ENCODE results near the gene SLC39A12.

The SLC39A12 gene

GRCh38 chr10:18066947-18067346 is 115.2 kb downstream of the SLC39A12 start:
- no peak for DNase-seq

- DNase-seq = no peak
Observed at GRCh38 chr10:18068401-18068800, 116.7 kb downstream of the SLC39A12 start.

- no peak for DNase-seq
Observed at GRCh38 chr10:18071591-18071990, 119.9 kb downstream of the SLC39A12 start.

GRCh38 chr10:18073314-18073713 is 121.6 kb downstream of the SLC39A12 start:
- no peak for DNase-seq

- DNase-seq = no peak
Observed at GRCh38 chr10:18075881-18076280, 124.2 kb downstream of the SLC39A12 start.

- DNase-seq = no peak
Observed at GRCh38 chr10:18079665-18080295, 128.1 kb downstream of the SLC39A12 start.

GRCh38 chr10:18082381-18082780 is 130.7 kb downstream of the SLC39A12 start:
- DNase-seq = no peak

- DNase-seq = no peak
Observed at GRCh38 chr10:18085855-18086254, 134.1 kb downstream of the SLC39A12 start.

GRCh38 chr10:18086746-18087145 is 135.0 kb downstream of the SLC39A12 start:
- no peak for DNase-seq

- no peak for DNase-seq
Observed at GRCh38 chr10:18087355-18087754, 135.6 kb downstream of the SLC39A12 start.
